Measurements from ENCODE around the gene NRSN2.

DNA sequence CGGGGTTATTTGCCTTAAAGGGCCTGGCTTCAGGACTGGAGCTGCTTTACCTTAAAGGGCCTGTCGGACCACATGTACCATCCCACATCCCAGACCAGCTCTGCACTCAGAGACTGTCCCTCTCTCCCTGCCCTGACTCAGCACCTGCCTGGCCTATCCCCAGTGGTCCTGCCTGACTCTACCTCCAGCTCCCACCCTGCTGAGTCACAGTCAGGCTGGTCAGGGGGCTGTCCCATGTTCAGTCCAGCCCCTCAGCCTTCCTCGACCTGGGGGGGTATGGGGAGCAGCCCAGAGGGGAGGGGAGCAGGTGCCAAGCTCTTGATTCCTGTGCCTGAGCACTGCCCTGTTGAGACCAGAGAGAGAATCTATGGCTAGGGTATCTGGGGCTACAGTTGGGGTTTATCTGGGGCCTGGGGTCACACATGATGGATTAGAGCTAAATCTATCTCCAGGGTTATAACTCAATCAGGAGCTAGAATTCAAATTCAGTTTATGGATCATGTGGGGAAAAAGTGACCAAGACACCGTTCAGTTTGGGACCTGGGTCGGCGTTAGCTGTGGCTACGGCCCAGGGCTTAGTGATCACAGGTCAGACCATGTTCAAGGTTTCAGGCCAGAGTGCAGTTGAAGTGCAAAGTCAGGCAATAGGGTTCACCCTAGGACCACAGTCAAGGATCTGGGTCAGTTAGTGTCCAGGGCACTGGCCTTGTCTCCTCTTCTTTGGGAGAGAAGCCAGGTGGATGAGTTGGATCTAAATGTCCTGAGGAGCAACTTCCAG, 24.3 kb downstream of the NRSN2 start:
- no peak for TF ChIP-seq SIN3A (IDR thresholded peaks at IDR 0.05; ENCODE audit: borderline replicate concordance, insufficient read depth, low read depth, low read length)
- TF ChIP-seq, protein P1, sequence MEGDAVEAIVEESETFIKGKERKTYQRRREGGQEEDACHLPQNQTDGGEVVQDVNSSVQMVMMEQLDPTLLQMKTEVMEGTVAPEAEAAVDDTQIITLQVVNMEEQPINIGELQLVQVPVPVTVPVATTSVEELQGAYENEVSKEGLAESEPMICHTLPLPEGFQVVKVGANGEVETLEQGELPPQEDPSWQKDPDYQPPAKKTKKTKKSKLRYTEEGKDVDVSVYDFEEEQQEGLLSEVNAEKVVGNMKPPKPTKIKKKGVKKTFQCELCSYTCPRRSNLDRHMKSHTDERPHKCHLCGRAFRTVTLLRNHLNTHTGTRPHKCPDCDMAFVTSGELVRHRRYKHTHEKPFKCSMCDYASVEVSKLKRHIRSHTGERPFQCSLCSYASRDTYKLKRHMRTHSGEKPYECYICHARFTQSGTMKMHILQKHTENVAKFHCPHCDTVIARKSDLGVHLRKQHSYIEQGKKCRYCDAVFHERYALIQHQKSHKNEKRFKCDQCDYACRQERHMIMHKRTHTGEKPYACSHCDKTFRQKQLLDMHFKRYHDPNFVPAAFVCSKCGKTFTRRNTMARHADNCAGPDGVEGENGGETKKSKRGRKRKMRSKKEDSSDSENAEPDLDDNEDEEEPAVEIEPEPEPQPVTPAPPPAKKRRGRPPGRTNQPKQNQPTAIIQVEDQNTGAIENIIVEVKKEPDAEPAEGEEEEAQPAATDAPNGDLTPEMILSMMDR (IDR thresholded peaks at IDR 0.05) = no peak
